ENCODE measurements around the gene SCG5.

The SCG5 gene

DNA sequence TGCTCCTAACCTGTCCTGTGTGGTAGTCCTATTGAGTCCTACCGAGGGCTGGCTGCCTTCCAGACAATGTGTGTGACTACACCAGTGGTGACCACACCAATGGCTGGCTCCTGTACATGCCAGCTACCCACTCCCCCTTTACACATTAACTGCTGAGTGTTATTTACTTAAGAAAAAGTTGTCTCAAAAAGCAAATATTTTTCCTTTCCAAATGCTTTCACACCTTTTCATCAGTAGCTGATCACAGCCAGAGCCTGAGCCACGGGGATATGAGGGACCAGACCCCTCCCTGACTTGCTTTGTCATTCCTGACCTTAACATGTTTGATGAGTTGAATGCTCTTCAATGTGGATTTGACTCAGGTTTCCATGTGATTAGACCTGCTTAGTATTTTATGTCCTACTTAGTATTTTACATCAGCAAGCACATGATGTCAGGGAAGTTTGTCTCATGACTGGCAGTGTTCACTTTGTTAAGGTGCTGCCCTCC is 46.7 kb downstream of the SCG5 start:
- H3K4me1 ChIP-seq (ENCODE audit: control insufficient read depth, insufficient read depth, low read length, poor library complexity, severe bottlenecking): no peaks in the 10 kb centered on the region
- H3K9me3 ChIP-seq (ENCODE audit: control insufficient read depth, low read length): no peaks in the 10 kb centered on the region
- no peak overlapping the region for H3K27ac ChIP-seq (ENCODE audit: insufficient read depth, low read length, poor library complexity, severe bottlenecking)
- H3K36me3 ChIP-seq (ENCODE audit: control insufficient read depth, insufficient read depth, low read length): no peaks in the 10 kb centered on the region
- no peaks in the 10 kb centered on the region for H3K27me3 ChIP-seq (replicated peaks; ENCODE audit: control insufficient read depth, insufficient read depth, low read length, poor library complexity, severe bottlenecking)
- no peak overlapping the region for H3K4me3 ChIP-seq (ENCODE audit: insufficient read depth, low read depth, low read length, poor library complexity, severe bottlenecking)
- no peak for DNase-seq

DNA sequence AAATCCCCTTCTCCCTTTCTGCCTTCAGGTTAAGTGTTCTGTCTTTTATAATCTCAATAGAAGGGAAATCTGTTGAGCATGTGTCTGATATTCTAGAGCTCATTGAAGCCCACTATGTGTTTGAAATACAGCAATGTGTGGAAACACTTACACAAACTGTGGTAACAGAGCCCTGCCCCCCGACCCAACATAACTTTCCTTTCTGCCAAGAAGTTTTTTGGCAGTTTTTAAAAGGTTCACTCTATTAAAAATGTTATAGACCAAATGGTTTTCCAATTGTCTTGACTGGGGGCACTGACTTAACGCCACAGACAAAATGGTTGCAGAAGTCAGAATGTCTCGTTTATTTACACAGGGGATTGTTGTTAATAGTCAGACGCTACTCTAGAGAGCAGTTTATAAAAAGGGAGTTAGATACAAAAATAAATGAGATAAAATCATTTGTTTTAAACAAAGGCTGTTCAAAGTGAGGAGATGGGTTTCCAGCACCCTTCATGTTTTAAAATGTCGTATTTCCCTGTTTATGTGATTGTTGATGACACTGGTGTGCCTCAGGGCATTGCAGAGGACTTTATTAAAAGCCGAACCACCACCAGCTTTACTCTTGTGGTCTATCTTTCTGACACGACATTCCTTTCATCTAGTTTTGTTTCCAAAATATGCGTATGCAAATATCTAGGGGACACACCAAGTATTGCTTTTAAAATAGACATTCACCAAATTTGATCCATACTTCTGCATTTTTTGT is 49.6 kb downstream of the SCG5 start:
- no peak for DNase-seq
- H3K36me3 ChIP-seq (ENCODE audit: control insufficient read depth, insufficient read depth, low read length): no peaks in the 10 kb centered on the region
- H3K4me1 ChIP-seq (ENCODE audit: control insufficient read depth, insufficient read depth, low read length, poor library complexity, severe bottlenecking): no peaks in the 10 kb centered on the region
- no peak overlapping the region for H3K27ac ChIP-seq (ENCODE audit: insufficient read depth, low read length, poor library complexity, severe bottlenecking)
- H3K9me3 ChIP-seq (ENCODE audit: control insufficient read depth, low read length): no peaks in the 10 kb centered on the region
- H3K27me3 ChIP-seq (replicated peaks; ENCODE audit: control insufficient read depth, insufficient read depth, low read length, poor library complexity, severe bottlenecking): no peaks in the 10 kb centered on the region
- H3K4me3 ChIP-seq (ENCODE audit: insufficient read depth, low read depth, low read length, poor library complexity, severe bottlenecking): no peak overlapping the region

DNA sequence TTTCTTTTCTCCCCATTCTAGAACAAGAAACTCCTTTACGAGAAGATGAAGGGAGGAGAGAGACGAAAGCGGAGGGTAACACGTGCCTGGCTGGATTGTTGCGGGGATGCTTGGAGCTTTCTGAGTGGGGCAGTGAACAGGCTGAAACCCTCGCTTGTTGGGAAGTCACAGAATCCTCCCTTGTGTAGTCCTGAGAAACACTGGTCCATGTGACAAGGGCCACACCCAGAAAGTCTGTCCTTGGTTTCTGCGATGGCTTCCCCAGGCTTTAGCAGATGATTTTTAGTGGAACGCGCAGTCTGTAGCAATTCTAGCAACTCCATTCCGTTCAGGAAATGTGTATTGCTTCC is 50.2 kb downstream of the SCG5 start:
- H3K4me3 ChIP-seq (ENCODE audit: insufficient read depth, low read depth, low read length, poor library complexity, severe bottlenecking): no peak overlapping the region
- no peaks in the 10 kb centered on the region for H3K36me3 ChIP-seq (ENCODE audit: control insufficient read depth, insufficient read depth, low read length)
- H3K27ac ChIP-seq (ENCODE audit: insufficient read depth, low read length, poor library complexity, severe bottlenecking): no peak overlapping the region
- no peaks in the 10 kb centered on the region for H3K9me3 ChIP-seq (ENCODE audit: control insufficient read depth, low read length)
- DNase-seq: no peak
- H3K27me3 ChIP-seq (replicated peaks; ENCODE audit: control insufficient read depth, insufficient read depth, low read length, poor library complexity, severe bottlenecking): no peaks in the 10 kb centered on the region
- H3K4me1 ChIP-seq (ENCODE audit: control insufficient read depth, insufficient read depth, low read length, poor library complexity, severe bottlenecking): no peaks in the 10 kb centered on the region

DNA sequence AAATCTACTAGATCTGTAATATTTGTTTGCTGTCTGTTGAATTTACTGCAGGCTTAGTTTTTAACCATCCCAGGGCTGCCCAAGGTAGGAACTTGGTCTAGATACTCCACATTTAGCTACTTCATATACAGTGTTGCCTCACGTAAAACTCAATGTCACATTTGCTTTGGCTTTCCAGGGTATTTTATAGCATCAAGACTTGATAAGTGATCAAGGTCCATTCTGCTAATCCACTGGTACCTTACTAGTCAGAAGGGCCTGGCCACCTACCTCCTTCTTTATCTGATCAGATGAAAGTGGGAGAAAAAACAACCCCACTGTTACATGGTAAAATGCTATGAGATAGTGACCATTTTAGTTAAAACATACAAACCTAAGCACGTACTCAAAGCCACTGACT is 50.8 kb downstream of the SCG5 start:
- no peaks in the 10 kb centered on the region for H3K9me3 ChIP-seq (ENCODE audit: control insufficient read depth, low read length)
- no peaks in the 10 kb centered on the region for H3K36me3 ChIP-seq (ENCODE audit: control insufficient read depth, insufficient read depth, low read length)
- H3K27ac ChIP-seq (ENCODE audit: insufficient read depth, low read length, poor library complexity, severe bottlenecking): no peak overlapping the region
- H3K27me3 ChIP-seq (replicated peaks; ENCODE audit: control insufficient read depth, insufficient read depth, low read length, poor library complexity, severe bottlenecking): no peaks in the 10 kb centered on the region
- H3K4me3 ChIP-seq (ENCODE audit: insufficient read depth, low read depth, low read length, poor library complexity, severe bottlenecking): no peak overlapping the region
- no peak for DNase-seq
- no peaks in the 10 kb centered on the region for H3K4me1 ChIP-seq (ENCODE audit: control insufficient read depth, insufficient read depth, low read length, poor library complexity, severe bottlenecking)

DNA sequence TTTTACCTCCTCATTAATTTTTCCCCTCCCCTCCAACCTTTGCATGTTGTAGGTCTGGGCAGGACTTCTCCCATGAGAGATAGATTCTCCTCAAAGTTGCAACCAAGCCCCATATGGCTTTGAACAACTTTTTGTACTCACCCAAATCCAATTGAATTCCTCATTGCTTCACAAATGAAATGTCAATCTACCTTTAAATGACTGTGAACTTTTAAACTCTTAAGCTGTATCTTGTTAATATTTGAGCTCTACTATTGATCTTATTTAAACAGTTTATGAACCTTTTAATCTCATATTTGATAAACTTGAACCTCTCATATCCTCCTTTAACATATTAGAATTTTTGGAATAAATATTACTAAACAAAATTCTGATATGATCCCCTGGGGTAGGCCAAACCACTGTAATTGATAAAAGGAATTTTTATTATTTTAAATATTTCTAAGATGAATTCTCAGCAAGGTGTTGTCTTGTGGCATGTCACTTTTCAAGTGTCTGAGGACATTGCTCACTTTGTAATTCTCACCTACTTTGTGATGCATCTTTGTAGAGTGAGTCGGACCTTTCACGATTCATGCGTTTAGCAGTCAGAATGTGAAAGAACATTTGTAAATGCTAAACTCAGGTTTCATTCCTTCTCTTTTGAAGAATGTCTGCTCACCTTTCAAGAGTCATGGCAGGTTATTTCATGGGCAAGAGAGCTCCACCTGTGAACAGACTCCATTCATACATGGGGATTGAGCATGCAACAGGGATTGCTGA is 52.9 kb downstream of the SCG5 start:
- no peaks in the 10 kb centered on the region for H3K36me3 ChIP-seq (ENCODE audit: control insufficient read depth, insufficient read depth, low read length)
- no peaks in the 10 kb centered on the region for H3K4me1 ChIP-seq (ENCODE audit: control insufficient read depth, insufficient read depth, low read length, poor library complexity, severe bottlenecking)
- no peak overlapping the region for H3K27ac ChIP-seq (ENCODE audit: insufficient read depth, low read length, poor library complexity, severe bottlenecking)
- H3K9me3 ChIP-seq (ENCODE audit: control insufficient read depth, low read length): no peaks in the 10 kb centered on the region
- H3K27me3 ChIP-seq (replicated peaks; ENCODE audit: control insufficient read depth, insufficient read depth, low read length, poor library complexity, severe bottlenecking): no peaks in the 10 kb centered on the region
- no peak for DNase-seq
- no peak overlapping the region for H3K4me3 ChIP-seq (ENCODE audit: insufficient read depth, low read depth, low read length, poor library complexity, severe bottlenecking)

DNA sequence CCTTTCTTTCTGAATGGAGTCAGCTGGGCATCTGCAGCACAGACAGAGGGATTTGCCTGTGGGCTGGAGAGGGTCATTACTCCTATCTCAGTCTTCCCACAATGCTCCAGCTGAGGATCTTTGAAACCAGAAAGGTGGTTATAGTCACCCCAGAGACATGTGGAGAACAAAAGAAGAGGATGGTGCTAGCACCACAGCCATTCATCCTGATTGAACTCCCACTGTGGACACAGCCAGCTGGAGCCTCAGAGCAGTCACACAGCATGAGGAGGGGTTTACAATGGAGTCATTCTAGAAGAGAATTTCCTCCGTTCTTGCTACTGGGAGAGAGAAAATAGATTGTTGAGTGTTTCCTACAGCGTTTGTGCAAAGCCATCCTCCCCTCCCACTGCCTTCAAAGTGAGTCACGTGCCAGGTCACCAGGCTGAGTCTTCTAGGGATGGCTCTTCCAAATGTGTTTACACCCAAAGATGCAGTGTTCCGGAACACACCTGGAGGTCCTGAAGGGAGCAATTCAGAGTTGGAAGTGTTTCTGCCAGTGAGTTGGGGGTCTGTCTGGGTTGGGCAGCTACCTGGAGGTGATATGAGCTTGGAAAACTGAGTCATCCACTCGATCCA is 57.4 kb downstream of the SCG5 start:
- Histone ChIP-seq H3K9me3 (ENCODE audit: control insufficient read depth, low read length) (no peaks in the 10 kb centered on the region), H3K4me3 (ENCODE audit: insufficient read depth, low read depth, low read length, poor library complexity, severe bottlenecking) (no peak overlapping the region), H3K4me1 (ENCODE audit: control insufficient read depth, insufficient read depth, low read length, poor library complexity, severe bottlenecking) (no peaks in the 10 kb centered on the region), H3K27ac (ENCODE audit: insufficient read depth, low read length, poor library complexity, severe bottlenecking) (no peak overlapping the region), H3K27me3 (replicated peaks; ENCODE audit: control insufficient read depth, insufficient read depth, low read length, poor library complexity, severe bottlenecking) (no peaks in the 10 kb centered on the region), H3K36me3 (ENCODE audit: control insufficient read depth, insufficient read depth, low read length) (no peaks in the 10 kb centered on the region)
- DNase-seq: no peak

DNA sequence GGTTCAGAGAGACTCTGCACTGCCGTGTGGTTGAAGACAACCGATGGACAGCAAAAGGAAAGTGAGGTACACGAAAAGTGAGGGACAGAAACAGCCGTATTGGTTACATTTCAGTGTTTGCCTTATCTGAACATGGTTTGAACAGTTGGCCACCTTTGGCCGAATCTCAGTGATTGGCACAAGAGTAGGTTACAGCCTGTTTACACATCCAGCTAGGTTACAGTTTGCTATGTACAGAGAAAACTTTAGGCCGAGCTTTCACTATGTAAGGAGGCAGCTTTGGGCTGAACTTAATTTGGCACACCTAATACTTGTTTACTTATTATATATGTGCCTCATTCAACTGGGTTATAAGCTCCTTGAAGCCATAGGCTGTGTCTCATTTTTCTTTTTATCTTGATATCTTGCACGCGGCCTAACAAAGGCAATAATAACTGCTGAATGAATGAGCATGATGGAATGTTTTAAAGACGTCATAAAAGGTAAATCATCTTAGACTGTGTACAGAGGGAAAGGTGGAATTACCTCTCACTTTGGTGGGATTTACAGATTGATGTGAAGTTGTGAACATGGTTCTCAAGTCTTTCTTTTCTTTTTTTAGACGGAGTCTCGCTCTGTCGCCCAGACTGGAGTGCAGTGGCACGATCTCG is 59.1 kb downstream of the SCG5 start:
- no peak for DNase-seq
- H3K4me1 ChIP-seq (ENCODE audit: control insufficient read depth, insufficient read depth, low read length, poor library complexity, severe bottlenecking): no peaks in the 10 kb centered on the region
- no peak overlapping the region for H3K4me3 ChIP-seq (ENCODE audit: insufficient read depth, low read depth, low read length, poor library complexity, severe bottlenecking)
- H3K9me3 ChIP-seq (ENCODE audit: control insufficient read depth, low read length): no peaks in the 10 kb centered on the region
- no peaks in the 10 kb centered on the region for H3K27me3 ChIP-seq (replicated peaks; ENCODE audit: control insufficient read depth, insufficient read depth, low read length, poor library complexity, severe bottlenecking)
- no peak overlapping the region for H3K27ac ChIP-seq (ENCODE audit: insufficient read depth, low read length, poor library complexity, severe bottlenecking)
- H3K36me3 ChIP-seq (ENCODE audit: control insufficient read depth, insufficient read depth, low read length): no peaks in the 10 kb centered on the region

DNA sequence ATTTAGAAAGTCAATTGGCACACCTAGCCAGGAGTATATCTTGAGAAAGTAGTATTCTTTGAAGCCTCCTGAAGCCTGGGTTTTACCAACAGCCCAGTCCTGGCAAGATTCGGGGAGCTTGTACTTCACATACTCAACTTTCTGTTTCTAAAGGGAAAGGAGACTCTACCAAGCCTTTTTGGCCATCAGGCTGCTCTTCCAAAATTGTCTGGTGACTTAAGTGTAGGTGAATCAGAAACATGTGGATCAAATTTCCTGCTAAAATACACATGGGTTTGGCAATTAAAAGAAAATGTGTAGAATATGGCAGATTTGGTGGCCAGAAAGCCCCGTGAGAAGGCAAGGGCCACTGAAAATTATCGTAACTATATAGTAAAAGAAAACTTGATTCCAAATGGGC is 60.4 kb downstream of the SCG5 start:
- Histone ChIP-seq H3K27me3 (replicated peaks; ENCODE audit: control insufficient read depth, insufficient read depth, low read length, poor library complexity, severe bottlenecking) (no peaks in the 10 kb centered on the region), H3K4me1 (ENCODE audit: control insufficient read depth, insufficient read depth, low read length, poor library complexity, severe bottlenecking) (no peaks in the 10 kb centered on the region), H3K9me3 (ENCODE audit: control insufficient read depth, low read length) (no peaks in the 10 kb centered on the region), H3K36me3 (ENCODE audit: control insufficient read depth, insufficient read depth, low read length) (no peaks in the 10 kb centered on the region), H3K27ac (ENCODE audit: insufficient read depth, low read length, poor library complexity, severe bottlenecking) (no peak overlapping the region), H3K4me3 (ENCODE audit: insufficient read depth, low read depth, low read length, poor library complexity, severe bottlenecking) (no peak overlapping the region)
- no peak for DNase-seq

DNA sequence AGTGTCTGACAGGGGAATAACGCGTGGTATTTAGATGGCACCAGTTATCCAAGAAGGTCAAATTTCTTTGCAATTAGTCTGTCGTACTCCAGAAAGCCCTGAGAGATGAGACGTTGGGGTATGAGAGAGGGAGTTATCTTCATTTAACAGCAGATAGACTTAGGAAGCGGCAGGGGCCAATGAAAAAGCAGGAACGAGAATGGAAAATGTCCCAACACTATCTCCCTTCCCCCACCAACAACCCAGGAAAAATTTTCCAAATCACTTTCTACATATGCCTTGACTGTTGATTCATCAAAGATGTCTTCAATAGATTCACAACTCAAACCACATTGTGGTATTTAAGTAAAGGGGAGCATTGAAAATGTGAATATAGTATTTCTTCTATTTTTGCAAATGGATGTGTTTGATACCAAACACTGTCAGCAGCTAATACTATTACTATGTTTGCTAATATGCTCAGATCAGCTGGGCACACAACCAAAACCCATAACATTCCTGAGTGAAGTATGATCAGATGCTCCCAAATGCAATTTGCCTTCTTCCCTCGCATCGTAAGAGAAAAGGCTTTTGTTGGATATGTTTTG is 63.0 kb downstream of the SCG5 start:
- Histone ChIP-seq H3K27ac (ENCODE audit: insufficient read depth, low read length, poor library complexity, severe bottlenecking) (no peak overlapping the region), H3K4me3 (ENCODE audit: insufficient read depth, low read depth, low read length, poor library complexity, severe bottlenecking) (no peak overlapping the region), H3K9me3 (ENCODE audit: control insufficient read depth, low read length) (no peaks in the 10 kb centered on the region), H3K27me3 (replicated peaks; ENCODE audit: control insufficient read depth, insufficient read depth, low read length, poor library complexity, severe bottlenecking) (no peaks in the 10 kb centered on the region), H3K36me3 (ENCODE audit: control insufficient read depth, insufficient read depth, low read length) (no peaks in the 10 kb centered on the region), H3K4me1 (ENCODE audit: control insufficient read depth, insufficient read depth, low read length, poor library complexity, severe bottlenecking) (no peaks in the 10 kb centered on the region)
- no peak for DNase-seq
